Measurements from ENCODE around the gene CNDP2.

Gene CNDP2

DNA sequence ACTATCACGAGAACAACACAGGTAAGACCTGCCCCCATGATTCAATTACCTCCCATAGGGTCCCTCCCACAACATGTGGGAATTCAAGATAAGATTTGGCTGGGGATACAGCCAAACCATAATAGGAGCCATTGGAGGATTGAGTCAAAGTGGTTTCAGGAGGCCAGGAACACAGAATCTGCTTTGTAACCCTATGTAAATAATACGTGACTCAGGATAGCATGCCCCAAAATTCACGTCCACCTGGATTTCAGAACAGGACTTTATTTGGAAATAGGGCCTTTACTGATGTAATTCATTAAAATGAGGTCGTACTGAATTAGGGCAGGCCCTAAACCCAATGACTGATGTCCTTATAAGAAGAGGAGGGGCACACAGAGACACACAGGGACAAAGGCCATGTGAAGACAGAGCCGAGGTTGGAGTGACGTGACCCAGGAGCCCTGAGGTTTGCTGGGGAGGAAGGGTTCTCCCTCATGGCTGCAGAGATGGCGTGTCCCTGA lies 16.0 kb upstream of the CNDP2 start:
- no peak overlapping the region for H3K27ac ChIP-seq
- no peak for TF ChIP-seq ZFX (IDR thresholded peaks at IDR 0.05; ENCODE audit: borderline replicate concordance)
- TF ChIP-seq CTCF (IDR thresholded peaks at IDR 0.05): no peak

DNA sequence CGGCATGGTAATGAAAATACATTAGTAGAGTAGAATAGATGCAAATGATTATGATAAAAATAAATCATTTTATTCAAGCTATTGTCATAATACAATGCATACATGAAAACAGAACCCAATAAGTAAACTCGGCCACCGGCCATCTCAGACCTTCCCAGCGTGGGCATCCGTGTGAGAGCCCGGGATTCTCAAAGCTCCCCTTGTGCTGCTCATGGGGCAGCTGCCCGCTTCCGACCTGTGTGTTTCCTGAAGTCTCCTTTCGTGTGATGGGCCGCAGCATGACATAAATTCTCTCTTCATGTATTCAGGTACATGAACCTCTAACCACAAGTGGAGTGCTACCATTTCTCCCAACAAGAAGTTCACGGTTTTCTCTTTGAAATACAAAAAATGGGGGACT lies 13.5 kb upstream of the CNDP2 start:
- no peak for TF ChIP-seq ZFX (IDR thresholded peaks at IDR 0.05; ENCODE audit: borderline replicate concordance)
- no peak for TF ChIP-seq CTCF (IDR thresholded peaks at IDR 0.05)

GRCh38 chr18:74486119-74486849 lies 9.9 kb upstream of the CNDP2 start:
- TF ChIP-seq CTCF (IDR thresholded peaks at IDR 0.05) (no peak), ZFX (IDR thresholded peaks at IDR 0.05; ENCODE audit: borderline replicate concordance) (no peak)
- no peak overlapping the region for H3K27ac ChIP-seq

More for the DNA sequence above, 13.5 kb upstream of the CNDP2 start:
- no peak overlapping the region for H3K27ac ChIP-seq

DNA sequence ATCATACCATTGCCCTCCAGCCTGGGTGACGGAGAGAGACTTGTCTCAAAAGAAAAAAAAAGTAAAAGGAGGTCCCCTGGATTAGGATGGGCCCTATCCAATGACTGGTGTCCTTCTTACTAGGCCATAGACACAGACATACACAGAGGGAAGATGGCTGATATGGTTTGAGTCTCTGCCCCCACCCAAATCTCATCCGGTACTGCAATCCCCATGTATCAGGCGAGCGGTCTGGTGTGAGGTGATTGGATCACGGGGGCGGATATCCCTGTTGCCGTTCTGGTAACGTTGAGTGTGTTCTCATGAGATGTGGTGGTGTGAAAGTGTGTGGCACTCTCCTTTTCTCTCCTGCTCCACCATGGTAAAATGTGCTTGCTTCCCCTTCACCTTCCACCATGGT lies 7.8 kb upstream of the CNDP2 start:
- H3K27ac ChIP-seq: no peak overlapping the region
- no peak for TF ChIP-seq CTCF (IDR thresholded peaks at IDR 0.05)
- TF ChIP-seq ZFX (IDR thresholded peaks at IDR 0.05; ENCODE audit: borderline replicate concordance): no peak

- TF ChIP-seq CTCF (IDR thresholded peaks at IDR 0.05) (no peak), ZFX (IDR thresholded peaks at IDR 0.05; ENCODE audit: borderline replicate concordance) (no peak)
- no peak overlapping the region for H3K27ac ChIP-seq
These were observed 7.3 kb upstream of the CNDP2 start for GRCh38 chr18:74488864-74489263.

- H3K27ac ChIP-seq: no peak overlapping the region
- no peak for TF ChIP-seq ZFX (IDR thresholded peaks at IDR 0.05; ENCODE audit: borderline replicate concordance)
- TF ChIP-seq CTCF (IDR thresholded peaks at IDR 0.05): no peak
These were observed 6.5 kb upstream of the CNDP2 start for GRCh38 chr18:74489676-74490075.

- no peak overlapping the region for H3K27ac ChIP-seq
- TF ChIP-seq CTCF (IDR thresholded peaks at IDR 0.05) (no peak), ZFX (IDR thresholded peaks at IDR 0.05; ENCODE audit: borderline replicate concordance) (no peak)
These were observed 3.9 kb upstream of the CNDP2 start for GRCh38 chr18:74492259-74492658.

Measured in 22Rv1 (cell line).